ENCODE data around the gene MBD3L5.

DNA sequence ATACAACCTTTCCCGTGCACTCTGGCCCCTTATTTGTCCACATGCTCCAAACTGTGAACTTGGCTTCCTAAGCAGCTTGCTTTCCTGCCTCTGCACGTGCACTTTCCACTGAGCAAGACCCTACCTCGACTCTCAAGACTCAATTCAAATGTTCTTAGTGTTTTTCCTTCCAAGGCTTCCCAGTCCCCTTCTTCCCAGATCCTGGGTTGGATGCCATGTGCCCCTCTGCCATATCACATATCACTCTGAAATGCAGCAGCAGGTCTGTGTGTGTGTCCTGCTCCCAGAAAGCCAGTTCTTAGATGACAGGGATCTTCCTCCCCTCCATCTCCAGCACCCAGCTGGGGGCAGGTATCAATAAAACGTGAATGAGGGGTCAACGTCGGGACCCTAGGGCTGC is 42.2 kb downstream of the MBD3L5 start:
- TF ChIP-seq TAF1 (conservative IDR thresholded peaks at IDR 0.05), result no peak
- no peak for TF ChIP-seq RAD21 (IDR thresholded peaks at IDR 0.05)
- TF ChIP-seq, protein P1, sequence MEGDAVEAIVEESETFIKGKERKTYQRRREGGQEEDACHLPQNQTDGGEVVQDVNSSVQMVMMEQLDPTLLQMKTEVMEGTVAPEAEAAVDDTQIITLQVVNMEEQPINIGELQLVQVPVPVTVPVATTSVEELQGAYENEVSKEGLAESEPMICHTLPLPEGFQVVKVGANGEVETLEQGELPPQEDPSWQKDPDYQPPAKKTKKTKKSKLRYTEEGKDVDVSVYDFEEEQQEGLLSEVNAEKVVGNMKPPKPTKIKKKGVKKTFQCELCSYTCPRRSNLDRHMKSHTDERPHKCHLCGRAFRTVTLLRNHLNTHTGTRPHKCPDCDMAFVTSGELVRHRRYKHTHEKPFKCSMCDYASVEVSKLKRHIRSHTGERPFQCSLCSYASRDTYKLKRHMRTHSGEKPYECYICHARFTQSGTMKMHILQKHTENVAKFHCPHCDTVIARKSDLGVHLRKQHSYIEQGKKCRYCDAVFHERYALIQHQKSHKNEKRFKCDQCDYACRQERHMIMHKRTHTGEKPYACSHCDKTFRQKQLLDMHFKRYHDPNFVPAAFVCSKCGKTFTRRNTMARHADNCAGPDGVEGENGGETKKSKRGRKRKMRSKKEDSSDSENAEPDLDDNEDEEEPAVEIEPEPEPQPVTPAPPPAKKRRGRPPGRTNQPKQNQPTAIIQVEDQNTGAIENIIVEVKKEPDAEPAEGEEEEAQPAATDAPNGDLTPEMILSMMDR (IDR thresholded peaks at IDR 0.05; ENCODE audit: low read depth, low read length, missing input control), result no peak
- no peak for TF ChIP-seq EGR1 (IDR thresholded peaks at IDR 0.05; ENCODE audit: low read depth in 2 of 2)
- no peak for TF ChIP-seq SP1 (IDR thresholded peaks at IDR 0.05)
- TF ChIP-seq GABPA (IDR thresholded peaks at IDR 0.05 in 1 of 2, conservative IDR thresholded peaks at IDR 0.05 in 1 of 2), result no peak
- TF ChIP-seq, protein P2, sequence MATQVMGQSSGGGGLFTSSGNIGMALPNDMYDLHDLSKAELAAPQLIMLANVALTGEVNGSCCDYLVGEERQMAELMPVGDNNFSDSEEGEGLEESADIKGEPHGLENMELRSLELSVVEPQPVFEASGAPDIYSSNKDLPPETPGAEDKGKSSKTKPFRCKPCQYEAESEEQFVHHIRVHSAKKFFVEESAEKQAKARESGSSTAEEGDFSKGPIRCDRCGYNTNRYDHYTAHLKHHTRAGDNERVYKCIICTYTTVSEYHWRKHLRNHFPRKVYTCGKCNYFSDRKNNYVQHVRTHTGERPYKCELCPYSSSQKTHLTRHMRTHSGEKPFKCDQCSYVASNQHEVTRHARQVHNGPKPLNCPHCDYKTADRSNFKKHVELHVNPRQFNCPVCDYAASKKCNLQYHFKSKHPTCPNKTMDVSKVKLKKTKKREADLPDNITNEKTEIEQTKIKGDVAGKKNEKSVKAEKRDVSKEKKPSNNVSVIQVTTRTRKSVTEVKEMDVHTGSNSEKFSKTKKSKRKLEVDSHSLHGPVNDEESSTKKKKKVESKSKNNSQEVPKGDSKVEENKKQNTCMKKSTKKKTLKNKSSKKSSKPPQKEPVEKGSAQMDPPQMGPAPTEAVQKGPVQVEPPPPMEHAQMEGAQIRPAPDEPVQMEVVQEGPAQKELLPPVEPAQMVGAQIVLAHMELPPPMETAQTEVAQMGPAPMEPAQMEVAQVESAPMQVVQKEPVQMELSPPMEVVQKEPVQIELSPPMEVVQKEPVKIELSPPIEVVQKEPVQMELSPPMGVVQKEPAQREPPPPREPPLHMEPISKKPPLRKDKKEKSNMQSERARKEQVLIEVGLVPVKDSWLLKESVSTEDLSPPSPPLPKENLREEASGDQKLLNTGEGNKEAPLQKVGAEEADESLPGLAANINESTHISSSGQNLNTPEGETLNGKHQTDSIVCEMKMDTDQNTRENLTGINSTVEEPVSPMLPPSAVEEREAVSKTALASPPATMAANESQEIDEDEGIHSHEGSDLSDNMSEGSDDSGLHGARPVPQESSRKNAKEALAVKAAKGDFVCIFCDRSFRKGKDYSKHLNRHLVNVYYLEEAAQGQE (IDR thresholded peaks at IDR 0.05), result no peak
- no peak for TF ChIP-seq RXRA (IDR thresholded peaks at IDR 0.05)
- TF ChIP-seq, protein P3, sequence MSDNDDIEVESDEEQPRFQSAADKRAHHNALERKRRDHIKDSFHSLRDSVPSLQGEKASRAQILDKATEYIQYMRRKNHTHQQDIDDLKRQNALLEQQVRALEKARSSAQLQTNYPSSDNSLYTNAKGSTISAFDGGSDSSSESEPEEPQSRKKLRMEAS (IDR thresholded peaks at IDR 0.05), result no peak
- no peak for TF ChIP-seq FOXA1 (IDR thresholded peaks at IDR 0.05)
- no peak for TF ChIP-seq FOXA2 (IDR thresholded peaks at IDR 0.05)
- TF ChIP-seq, protein P4, sequence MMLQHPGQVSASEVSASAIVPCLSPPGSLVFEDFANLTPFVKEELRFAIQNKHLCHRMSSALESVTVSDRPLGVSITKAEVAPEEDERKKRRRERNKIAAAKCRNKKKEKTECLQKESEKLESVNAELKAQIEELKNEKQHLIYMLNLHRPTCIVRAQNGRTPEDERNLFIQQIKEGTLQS (IDR thresholded peaks at IDR 0.05), result no peak
